HCEC 1CT (cell line): Measurements from ENCODE around the gene PDGFA.
A peak's percentile ranks its signal among the peaks of the same experiment; 100 is the strongest.

Experiments
- DNase-seq: peaks from one replicate; pipeline ENCODE4 v3.0.0-alpha.2; 2017

Gene PDGFA

DNA sequence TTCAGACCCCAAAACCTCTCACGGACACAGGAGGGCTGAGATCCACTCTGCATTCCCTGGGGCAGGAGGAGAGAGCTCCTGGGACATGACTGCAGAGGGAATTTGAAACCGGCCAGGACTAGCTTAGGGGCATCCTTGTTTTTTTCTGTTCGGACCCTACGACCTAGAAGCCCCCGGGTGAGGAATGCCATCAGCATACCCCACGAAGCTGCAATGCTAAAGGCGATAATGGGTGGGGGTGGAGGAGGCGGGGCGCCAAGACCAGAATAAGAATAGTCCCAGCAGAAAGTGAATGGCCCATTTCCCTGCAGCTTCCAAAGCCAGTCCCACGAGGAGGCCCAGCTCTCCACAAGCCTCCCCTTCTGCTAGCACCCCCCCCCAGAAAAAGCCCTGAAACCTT lies 4.0 kb downstream of the PDGFA start:
- no peak for DNase-seq

DNA sequence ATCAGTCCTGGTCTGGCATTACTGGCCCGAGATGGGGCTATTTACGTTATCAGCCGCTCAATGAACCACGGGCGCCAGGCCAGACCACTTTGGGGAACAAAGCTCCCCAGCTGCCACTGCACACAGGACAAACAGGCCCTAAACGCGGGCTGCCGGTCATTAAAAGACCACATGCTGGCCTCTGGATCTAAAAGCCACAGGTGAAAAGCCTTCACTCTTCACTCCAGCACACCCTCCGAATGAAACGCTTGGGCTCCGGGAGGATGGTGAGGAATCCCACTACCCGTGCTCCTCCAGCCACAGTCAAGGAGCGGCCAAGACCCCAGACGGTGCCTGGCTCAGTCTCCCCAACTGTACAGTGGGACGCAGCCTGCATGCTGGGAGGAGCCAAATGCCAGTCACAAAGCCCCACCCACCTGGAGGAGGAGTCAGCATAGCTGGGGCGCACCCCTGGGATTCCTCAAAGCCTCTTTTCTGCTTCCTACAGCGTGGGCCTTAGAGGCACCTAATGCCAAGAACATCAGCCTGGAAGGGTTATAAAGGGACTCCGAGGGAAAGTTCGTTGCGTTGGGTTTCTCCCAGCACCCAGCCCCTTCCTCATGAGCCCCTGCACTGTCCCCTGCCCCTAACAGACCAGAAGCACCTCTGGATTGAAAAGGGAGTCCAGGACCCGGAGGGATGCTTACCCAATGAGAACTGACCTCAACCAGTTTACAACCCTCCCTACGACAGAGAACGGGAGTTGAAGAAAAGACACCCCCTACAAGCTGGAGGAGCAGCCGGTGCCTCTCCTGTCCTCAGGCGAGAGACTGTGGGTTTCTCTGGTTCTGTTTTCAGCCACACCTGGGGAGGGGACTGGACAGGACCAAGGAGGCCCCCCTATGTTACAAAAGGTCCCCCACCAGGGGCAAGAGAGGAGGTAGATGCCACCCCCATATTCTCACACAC lies 4.7 kb downstream of the PDGFA start:
- no peak for DNase-seq

DNA sequence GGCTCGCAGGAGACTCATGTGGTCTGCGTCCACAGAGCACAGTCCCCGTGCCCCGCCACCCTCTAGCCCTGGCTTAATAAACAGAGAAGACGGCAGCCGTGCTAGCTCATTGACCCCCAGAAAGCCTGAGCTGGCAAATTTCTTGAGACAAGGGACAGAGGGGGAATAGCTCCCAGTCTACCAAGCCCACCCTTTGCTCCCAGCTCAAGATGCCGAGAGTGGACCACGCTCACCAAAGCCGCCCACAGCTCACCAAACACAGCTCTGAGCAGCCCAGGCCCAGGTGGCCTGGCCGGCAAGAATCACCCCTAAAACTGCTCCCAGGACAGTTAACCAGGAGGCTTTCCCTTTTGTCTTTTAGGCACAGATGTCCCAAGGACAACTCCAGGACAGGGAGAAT lies 5.4 kb downstream of the PDGFA start:
- DNase-seq: no peak

DNA sequence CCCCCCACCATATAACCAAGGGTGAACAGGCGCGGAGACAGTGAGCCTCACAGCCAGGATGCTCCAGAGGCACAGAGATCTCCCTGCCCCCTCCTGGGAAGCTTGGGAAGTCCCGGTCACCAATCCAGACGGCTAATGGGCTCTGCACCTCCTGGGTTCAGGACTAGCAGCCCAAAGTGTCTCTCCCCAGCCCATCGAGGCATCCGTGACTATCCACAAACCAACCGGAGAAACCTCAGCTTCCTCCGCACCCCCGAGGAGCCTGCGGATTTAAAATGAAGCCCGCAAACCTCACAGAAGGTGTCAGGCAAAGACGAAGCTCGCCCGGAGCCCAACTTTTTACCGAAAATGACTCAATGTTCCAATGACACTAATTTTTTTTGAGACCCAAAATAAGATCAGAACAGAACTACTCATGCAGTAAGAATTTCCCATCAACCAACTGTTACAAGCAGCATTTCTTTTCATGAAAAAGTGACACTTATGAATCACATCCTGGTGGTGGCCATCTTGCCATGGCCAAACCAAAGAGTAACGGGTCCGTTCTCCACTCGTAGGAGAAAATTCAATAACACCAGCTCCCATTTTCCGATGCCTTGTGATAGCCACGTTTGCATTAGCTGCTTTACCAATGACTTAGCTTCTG lies 6.0 kb downstream of the PDGFA start:
- peak; percentile 47 for DNase-seq

DNA sequence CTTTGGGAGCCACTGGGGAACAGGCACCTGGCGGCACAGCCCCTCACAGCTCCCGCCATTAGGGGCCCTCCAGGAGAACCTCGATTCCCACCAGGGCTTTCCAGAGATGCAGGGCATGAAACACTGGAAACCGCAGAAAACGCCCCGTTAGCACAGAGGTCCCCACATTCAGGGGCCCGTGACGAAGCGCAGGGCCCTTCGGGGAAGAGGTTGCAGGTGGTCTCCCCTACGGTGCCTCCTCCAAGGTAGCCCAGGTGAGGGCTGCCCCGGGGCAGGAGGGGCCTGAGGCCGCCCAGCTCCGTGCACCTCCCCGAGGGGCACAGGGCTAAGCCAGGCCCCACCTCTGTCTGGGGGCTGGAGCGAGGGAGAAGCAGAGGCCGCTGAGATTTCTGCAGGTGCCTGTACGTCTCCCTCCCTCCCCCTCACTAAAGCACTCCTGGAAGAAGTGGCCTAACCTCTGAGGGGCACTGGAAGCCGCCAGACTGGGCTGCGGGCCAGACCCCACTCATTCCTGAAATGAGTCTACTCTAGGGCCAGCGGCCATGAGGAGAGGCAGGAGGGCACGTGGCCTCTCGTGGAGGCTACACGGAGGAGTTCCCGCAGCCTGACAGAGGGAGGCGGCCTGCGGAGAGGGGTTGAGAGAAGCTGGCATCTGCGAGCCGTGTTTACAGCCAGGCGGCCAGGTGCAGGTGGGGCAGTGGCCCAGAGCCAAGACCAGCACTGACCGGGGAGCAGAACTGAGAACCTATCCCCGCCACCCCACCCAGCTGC lies 6.9 kb downstream of the PDGFA start:
- no peak for DNase-seq

DNA sequence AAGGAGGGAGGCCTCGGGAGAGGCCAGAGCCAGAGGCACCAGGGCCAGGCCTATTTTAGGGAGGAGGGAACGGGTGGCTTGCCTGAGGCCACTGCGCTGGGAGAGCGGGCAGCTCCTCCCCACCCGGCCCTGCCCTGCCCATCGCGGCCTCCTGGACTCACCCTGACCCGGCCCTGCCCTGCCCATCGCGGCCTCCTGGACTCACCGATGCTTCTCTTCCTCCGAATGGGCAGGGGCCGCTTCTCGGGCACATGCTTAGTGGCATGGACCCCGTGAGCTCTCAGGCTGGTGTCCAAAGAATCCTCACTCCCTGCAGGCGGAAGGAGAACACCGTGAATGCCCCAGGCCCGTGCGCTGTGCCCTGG lies 7.5 kb downstream of the PDGFA start:
- no peak for DNase-seq

DNA sequence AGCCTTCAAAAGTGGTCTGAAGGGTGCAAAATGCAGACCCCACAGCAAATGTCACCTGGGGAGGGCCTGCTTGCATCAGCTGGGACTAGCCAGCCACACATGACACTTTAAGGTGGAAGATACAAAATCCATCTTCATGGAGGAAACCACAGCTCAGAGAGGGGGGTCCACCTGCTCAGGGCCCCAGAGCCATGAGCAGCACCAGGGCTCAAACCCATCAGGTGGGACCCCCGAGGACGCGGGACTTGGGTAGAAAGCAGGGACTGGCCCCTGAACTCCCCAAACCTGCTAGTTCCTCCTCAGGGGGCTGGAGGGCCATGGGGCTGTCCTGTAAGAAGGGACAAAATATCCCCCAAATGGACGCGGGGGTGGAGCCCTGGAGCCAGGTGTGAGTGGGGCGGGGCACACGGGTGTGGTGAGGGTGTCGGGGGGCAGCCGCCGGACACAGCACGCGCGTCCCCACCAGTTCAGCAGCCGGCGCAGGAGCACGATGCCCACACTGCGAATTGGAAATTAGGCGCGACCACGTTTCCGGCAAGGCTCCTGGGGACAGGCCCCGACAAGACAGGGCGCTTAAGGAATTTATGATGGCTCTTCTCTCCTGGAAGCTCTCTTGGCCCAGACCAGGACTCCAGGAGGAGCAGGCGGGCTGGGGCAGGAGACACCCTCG lies 8.0 kb downstream of the PDGFA start:
- DNase-seq: no peak

DNA sequence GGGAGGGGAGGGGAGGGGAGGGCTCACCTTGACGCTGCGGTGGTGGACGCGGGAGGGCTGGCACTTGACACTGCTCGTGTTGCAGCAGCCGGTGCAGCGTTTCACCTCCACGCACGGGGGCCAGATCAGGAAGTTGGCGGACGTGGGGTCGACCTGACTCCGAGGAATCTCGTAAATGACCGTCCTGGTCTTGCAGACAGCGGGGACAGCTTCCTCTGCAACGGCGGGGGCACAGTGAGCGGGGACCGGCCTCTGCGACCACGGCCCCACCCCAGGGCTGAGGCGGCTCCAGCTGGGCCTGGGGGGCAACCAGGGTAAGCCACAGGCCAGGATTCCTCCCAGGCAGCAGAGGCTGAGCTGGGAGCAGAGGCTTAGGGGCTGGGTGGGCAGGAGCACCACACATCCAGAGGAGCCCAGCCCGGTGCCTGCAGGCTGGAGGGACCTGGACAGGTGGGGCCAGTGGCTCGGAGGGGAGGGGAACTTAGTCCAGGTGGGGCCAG lies 8.8 kb downstream of the PDGFA start:
- no peak for DNase-seq

DNA sequence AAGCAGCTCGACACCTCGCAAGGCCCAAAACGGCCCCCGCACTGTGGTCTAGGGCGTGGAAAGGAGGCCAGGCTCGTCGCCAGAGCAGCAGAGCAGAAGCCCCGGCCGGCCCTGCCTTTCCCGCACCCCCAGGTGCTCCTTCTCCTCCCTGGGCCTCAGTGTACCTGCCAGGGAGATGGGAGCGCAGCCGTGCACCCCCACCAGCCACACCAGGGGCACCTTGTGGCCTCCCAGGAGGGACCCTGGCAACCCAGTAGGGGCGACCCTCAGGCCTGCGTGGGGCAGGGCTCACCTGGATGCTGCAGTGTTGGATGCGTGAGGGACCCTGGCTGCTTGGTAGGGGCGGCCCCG lies 9.5 kb downstream of the PDGFA start:
- no peak for DNase-seq

DNA sequence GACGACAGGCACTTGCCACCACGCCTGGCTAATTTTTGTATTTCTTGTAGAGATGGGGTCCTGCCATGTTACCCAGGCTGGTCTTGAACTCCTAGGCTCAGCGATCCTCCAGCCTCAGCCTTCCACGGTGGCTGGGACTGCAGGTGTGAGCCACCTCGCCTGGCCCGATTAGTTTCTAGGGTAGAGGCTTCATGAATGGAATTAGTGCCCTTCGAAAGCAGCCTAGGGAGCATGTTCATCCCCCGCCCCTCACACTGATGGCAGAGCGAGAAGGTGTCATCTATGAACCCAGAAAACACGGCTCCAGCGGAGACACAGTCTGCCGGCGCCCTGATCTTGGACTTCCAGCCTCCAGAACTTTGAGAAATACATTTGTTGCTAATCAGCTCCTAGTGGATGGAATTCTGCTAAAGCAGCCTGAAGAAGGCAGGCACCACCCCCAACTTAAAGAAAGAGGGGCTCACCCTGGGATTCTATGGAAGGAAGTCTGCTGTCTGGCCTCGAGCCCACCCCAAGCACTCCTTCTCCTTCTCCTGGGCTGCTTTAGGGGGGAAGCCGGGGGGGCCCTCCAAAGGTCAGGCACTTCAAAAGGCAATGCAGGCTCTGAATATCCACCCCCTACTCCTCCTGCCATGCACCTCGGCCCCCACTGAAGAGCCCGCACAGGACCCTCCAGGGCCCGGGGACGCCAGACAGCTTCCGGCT lies 10.1 kb downstream of the PDGFA start:
- DNase-seq: no peak

DNA sequence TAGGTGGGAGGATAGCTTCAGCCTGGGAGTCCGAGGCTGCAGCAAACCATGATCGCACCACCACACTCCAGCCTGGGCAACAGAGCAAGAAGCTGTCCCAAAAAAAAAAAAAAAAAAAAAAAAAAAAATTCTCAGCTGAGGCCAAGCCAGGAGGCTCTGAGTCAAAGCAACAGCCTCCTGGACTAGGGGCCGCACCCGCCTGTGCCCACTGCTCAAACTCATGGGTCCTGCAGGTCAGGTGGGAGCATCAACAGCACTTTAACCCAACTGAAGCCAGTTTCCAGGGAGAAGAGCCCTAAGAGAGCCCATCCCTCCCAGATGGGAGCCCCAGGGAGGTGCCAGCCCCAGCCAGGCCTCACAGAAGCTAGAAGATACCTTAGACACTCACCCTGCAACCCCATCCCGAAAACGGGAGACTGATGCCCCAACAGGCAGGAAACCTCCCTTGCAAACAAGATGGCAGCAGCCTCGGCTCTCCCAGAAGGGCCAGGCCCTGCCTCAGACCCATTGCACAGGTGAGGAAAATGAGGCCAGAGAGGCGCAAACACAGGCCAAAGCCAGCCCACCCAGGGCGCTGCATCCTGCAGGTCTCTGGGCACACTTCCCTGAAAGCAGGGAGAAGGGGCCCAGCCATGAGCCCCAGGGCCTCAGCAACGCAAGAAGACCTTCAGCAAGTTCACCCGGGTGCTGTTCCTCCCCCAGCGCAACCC lies 11.0 kb downstream of the PDGFA start:
- DNase-seq: no peak

DNA sequence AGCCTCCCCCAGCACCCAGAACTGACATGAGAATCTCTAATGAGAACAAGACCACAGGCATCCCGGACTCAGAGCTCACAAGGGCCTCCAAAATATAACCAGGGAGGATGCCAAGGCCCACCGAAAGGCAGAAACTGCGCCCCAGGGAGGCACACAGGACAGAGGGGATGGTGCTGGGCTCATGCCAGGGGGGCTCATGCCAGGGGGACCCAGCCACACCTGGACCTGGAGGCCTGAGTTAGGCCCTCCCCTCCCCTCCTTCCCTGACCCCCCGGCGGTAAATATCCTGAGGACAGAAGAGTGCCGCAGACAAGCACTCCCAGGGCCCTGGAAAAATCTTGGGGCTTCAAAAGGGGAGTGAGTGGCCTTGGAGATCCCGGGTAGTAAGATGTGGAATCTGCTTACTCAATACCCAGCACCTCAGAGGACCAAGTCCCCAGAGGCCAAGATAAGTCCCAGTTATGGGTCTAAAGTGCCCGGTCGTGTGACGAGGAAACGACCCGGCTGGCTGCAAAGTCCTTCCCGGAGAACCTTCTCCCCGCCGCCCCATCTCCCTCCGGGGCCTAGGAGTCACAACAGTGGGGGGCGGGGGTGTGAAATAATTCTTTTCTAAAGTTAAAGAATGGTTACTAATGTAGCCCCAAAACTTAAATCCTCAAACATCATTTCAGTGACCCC lies 11.9 kb downstream of the PDGFA start:
- no peak for DNase-seq

DNA sequence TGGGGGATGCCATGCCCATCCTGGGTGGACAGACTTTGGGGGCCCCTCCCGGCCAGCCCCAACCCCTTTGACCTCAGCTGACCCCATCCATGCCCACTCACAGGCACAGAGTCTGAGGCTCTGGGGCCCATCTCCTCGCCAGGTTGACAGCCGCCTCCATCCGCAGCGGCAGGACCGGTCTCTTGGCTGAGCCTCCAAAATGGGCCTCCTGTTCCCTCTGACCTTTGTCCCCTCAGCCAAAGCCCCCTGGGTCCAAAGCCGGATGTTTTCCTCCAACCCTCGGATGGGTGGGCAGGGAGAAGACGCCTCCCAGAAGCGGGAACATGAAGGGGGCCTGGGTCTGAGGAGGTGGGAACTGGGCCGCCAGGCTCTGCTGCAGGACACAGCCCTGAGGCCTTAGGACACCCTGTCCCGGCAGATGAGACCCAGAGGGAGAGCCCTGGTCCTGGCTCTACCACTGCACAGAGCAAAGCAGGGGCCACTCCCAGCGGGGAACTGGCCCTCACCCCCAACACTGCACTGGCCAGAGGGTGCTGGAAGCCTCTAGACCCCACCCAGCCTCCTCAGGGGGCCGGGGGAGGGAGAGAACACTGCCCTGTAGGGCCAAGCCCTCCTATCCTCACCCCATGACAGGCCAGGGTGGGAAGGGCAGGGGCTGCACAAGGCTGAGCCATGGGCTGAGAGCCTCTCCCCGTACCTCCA lies 12.6 kb downstream of the PDGFA start:
- no peak for DNase-seq

DNA sequence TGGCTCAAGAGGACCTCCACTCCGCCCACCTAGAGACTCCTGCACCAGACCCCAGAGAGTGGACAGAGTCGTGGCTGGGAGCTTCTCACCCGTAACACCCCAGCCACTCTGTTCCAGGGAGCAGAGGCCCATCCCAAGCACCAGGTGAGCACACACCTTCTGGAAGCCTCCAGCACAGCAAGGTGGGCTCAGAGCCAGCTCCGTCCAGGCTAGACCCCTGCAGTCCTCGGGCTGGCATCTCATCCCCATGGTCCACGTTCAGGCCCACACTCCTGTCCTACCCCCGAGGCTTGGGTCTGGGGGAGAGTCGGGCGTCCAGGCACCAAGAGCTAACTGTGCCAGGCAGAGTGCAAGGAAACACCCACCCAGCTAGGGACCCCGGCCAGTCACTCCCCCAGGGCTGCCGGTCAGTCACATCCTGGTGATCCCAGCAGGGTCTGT lies 13.2 kb downstream of the PDGFA start:
- no peak for DNase-seq

DNA sequence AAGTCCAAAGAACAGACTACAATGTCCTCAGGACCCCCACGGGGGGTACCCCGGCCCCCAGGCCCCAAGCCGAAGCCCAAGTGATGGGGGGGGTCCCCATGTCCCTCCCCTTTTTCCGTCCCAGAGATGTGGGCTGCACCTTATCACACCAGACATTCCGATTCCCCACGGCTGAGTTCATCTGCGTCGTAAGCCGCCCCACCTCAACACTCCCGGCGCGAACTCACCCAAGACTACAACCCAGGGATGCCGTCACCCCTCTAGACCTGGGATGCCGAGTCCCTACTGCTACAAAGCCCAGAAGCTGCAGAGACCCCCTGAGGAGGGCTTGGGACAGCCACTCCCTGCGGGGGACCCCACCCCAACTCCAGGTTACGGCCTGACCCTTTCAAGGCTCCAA lies 14.5 kb downstream of the PDGFA start:
- DNase-seq: no peak

DNA sequence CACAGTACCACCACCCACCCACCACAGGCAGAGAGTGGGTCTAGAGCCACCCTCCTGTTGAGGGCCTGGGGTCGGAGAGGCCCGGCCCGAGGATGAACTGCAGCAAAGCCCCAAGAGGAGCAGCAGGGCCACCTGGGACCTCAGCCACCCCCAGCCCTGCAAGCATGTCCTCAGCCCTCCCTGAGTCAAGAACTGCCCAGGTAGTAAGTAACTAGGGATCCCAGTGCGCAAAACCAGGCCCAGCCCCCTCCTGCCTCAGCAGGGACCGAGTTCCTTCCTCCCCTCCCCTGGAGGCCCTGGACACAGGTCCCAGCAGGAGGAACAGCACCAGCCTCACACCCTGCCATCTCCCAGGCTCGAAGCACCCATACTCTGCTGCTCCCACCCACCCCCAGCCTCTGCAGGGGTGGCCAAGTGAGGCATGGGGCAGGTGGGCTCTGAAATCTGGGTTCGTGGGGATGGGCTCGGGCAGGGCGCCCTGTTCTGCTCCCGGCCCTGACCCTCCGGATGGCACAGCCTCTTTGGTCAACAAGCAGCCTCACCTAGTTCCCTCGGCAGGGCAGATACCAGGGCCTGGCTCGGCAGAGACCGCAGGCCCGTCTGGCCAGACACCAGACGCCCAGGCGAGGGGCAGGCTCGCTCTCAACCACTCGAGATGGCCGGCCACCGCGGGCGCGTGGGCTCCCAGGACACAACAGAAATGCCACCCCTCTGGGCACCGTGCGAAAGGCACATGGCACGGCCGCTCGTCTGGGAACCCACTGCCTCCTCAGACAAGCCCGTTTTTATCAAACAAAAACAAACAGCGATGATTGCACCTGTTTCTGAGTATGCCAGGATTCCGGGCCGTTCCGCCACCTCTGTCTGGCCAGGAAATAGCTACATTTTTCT lies 15.2 kb downstream of the PDGFA start:
- DNase-seq: no peak

DNA sequence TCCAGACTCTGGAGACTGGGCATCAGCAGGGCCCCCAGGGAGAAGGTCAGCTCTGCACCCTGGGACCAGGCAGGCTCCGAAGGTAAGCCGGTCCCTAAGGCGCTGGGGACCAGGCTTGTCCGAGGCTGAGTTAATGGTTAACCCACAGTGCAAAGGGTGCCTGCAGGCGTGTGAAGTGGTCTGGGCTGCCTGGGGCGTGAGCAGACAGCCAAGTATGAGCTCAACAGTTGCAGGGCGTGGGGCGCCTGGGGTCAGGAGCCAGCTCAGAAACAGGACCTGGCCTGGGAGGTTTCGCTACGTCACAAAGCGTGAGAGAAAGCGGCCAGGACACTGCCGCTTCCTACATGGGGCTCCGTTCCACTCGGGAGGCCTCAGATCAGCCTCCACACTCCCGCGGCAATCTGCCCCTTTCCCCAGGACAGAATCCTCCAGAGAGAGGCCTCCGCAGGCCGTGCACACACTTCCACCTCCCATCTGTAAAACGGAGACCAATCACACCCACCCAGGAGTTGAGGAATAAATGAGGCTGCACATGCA lies 16.0 kb downstream of the PDGFA start:
- no peak for DNase-seq

DNA sequence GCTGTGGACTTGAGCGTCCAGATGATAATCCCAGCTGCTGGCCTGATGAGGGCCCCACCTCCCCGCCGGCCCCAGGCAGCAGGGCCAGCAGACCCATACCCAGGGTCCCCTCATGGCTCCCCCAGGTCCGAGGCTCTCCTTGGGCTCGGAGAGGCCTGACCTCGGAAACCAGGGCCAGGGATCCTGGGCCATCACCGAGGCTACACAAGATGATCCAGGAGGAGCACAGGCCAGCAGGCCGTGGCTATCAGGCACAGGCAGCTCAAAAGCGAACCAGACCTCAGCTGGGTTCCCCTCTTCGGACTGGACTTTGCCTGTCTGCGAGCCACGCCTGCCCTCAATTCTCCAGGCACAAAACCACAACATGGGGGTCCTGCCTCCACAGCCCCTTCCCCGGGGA lies 17.4 kb downstream of the PDGFA start:
- no peak for DNase-seq

DNA sequence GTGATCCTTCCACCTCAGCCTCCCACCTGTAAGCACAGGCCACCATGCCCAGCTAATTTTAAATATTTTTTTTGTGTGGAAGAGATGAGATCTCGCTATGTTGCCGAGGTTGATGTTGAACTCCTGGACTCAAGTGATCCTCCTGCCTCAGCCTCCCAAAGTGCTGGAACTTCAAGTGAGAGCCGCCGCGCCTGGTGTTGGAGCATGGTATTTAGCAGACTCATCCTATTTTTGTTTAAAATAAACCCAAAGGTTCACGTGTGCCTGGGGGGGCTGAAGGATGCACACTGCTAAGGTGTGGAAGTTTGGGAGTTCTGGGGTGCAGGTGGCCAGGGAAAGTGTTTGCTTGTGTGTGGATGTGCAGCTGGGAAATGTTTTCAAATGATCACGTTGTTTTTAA lies 18.1 kb downstream of the PDGFA start:
- no peak for DNase-seq
